ENCODE measurements around the gene PRKCE.

Gene PRKCE

DNA sequence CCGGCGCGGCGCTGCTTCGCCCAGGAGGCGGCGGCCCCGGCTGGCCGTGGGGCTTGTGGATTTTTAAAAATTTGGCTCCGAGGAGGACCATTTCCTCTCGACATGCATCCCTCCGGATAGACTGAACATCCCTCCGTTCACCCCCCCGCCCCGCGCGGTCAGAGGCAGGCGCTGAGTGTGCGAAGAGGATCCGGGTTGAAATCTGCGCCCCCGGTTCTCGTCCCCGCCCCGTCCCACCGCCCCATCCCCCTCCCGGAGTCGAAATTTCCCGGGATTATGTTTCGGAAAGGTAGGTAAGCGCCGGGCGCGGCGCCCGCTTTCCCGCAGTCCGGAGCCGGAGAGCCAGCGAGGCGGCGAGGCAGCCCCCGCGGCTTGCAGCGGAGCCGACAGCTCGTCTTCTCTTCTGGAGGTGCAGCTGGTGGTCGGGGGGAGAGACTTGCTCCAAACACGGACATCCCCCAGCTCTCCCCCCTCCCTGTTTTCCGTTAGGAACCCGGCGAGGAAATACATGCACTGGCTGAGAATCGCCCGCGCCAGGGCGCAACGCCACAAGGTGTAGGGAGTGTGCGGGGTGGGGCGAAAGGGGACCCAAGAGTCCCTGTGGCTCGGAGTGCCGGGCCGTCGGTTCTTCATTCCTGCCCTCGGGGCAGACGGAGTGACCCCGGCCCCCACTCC, at the start of gene PRKCE:
PRKCE (plus strand) TSS at position 261 of the 675 bp plus-strand sequence.
- peak; percentile 43 for DNase-seq

GRCh38 chr2:45602624-45603023, 48.9 kb upstream of the PRKCE start:
- no peak for DNase-seq

- no peak for DNase-seq
These were observed 46.4 kb upstream of the PRKCE start for GRCh38 chr2:45605116-45605515.

GRCh38 chr2:45606796-45607195, 44.7 kb upstream of the PRKCE start:
- no peak for DNase-seq

DNA sequence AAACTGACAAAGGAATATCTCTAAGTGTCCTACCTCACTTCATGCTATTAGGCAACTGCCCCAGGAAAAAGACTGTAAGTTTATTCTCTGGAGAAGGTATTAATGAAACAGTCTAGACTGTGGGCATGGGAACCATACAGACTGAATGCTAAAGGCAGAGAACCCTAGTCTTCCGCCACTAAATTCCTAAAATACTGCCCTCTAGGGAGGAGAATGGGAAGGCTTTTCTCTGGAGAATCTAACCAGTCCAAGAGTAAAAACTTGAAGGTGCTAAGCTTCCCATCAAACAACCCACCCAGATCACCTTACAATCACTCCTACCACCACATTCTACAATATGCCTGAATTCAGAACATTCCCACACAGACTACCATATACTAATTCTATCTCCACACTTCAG, 43.8 kb upstream of the PRKCE start:
- no peak for DNase-seq

DNA sequence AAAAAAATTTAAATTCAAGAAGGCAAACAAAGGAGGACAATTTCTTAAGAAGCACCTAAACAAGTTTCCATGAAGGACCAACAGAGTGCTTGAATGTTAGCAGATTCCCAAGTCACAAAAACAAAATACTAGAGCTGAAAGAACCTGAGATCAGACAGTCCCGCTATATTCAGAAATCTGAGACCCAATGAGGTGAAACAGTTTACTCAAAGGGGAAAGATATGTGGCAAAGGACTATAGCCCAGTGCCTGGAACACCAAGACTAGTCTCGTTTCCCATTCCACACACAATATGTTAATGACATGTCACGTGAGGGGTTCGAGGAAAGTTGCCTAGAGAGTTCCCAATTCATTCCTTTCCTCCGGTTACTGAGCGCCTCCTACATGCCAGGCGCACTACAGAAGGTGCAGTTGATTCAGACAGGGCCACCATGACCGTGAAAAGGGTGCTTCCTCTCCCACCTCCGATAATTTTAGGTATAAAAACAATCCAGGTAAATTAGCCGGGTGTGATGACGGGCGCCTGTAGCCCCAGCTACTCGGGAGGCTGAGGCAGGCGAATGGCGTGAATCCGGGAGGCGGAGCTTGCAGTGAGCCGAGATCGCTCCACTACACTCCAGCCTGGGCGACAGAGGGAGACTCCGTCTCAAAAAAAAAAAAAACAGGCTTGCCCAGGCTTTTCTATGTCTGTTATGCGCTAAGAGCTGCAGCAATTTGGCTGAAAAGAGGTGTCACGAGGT, 41.0 kb upstream of the PRKCE start:
- DNase-seq: peak; percentile 12

DNA sequence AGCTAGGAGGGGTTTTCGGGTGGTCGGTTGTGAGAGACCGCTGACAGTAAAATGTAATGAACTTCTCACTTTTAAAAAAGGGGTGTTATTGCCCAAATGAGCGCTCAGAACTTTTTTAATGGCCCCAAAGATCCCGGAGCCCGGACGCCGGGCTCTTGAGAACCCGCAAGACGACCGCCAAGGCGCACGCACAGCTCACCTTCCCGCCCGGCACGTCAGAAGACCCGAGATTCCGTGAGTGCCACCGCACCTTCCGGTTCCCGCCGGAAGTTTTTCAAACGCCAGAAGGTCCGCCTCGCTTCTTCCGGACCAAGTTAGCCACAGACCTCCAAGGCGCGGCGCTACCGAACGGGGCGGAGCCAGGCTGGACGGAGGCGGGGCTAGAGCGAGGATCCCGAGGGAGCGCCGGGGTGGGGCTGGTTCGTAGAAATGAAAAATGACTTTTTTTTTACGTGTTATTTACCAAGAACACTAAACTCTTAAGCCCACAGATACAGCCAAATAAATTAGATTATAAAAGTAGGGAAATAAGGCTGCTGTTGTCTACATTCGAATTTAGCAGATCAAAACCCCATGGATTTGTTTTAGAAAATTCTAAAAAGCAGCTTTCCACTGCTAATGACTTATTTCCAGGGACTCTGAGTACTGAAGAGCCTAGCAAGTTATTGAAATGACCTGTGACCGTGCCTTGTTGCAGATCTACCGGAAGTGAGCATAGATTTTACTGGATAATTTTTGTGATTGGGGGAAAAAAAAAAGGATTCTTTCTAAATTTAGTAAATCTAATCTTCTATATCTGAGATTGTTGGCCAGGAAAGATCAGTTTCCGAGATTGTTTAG, 40.2 kb upstream of the PRKCE start, which contains the start of gene SRBD1:
SRBD1 (minus strand) TSS at position 248 of the 840 bp plus-strand sequence. CDS start 5,826 bp downstream, outside the sequence.
- peak; percentile 81 for DNase-seq

GRCh38 chr2:45612285-45612684, 39.2 kb upstream of the PRKCE start:
- no peak for DNase-seq

- no peak for DNase-seq
These were observed 38.7 kb upstream of the PRKCE start for GRCh38 chr2:45612731-45613130.

DNA sequence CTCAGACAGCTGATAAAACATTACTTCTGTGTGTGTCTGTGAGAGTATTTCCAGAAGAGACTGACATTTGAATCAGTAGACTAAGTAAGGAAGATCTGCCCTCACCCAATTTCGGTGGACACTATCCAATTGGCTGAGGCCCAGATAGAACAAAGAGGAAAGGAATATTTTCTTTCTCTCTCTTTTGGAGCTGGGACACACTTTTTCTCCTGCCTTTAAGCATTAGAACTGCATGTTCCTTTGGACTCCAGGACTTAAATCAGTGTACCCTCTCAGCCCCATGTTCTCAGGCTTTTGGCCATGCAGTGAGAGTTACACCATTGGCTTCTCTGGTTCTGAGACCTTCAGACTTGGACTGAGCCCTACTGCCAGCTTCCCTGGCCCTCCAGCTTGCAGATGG, 37.1 kb upstream of the PRKCE start:
- no peak for DNase-seq

DNA sequence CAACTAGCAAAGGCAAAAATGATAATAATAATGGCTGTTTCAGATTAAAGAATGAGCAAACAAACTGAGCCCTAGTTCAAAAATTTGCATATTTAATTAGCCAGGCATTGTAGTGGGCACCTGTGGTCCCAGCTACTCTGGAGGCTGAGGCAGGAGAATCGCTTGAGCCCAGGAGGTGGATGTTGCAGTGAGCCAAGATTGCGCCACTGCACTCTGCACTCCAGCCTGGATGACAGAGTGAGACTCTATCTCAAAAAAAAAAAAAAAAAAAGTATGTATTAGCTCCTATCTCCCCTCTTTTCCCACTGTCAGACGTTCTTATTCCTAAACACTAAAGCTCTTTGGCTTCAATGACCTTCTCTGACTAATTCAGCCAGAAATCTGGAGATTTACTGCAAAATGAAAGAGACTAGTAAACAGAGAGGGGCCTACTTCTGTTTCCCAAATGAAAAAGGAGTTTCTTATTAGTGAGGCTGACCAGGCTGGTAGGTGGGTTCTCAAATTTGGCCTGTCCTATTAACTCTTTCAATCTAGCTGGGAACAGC, 36.5 kb upstream of the PRKCE start:
- no peak for DNase-seq

GRCh38 chr2:45616658-45617411, 34.6 kb upstream of the PRKCE start:
- DNase-seq: no peak

GRCh38 chr2:45617496-45617895, 34.0 kb upstream of the PRKCE start:
- no peak for DNase-seq

GRCh38 chr2:45622336-45623075, 29.0 kb upstream of the PRKCE start:
- no peak for DNase-seq

DNA sequence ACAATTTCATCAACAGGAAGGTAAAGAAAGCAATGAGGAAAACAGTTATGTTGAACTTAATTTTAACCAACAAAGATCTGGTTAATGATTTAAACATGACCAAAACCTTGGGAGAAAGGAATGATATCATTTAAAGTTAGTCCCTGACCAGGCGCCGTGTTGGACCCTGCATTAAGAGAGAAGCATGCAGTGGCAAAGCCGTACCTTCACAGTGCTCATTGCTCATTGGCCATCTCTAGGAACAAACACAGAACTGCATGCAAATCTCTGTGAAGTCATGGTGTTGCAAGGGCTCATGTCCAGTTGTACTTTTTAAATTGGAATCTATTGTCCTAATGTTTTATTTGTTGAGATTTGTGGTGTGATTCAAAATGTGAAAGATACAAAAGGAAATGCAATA, 28.4 kb upstream of the PRKCE start:
- DNase-seq: no peak

DNA sequence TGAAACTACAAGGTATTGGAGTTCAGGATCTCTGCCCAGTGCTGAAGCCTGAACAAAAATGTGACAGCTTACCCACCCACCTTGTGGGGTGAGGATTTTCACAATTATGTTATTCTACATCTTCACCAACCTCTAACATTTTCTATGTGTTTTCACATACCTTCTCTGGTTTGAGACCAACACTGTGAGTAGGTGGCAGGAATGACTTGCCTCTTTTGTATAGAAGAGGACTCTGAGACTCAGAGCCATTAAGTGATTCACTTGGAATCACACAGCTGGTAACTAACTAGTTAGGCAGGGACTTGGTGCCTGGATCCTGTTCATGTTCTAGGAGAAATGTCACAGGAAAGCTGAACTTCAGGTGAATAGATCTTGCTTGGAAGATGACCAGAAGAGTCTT, 25.7 kb upstream of the PRKCE start:
- DNase-seq: no peak

- DNase-seq: no peak
These were observed 24.9 kb upstream of the PRKCE start for GRCh38 chr2:45626387-45627221.

DNA sequence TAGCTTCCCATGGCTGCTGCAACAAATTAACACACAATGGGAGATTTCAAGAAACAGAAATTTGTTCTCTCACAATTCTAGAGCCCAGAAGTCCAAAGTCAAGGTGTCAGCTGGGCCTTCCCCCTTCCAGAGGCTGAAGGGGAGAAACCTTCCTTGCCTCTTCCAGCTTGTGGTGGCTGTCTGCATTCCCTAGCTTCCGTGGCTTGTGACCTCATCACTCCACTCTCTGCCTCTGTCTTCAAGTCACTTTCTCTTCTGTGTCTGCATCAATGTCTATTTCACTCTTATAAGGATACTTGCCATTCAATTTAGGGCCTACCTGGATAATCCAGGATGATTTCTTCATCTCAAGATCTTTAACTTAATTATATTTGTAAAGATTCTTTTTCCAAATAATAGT, 23.6 kb upstream of the PRKCE start:
- no peak for DNase-seq

- no peak for DNase-seq
These were observed 21.5 kb upstream of the PRKCE start for GRCh38 chr2:45629971-45630370.

DNA sequence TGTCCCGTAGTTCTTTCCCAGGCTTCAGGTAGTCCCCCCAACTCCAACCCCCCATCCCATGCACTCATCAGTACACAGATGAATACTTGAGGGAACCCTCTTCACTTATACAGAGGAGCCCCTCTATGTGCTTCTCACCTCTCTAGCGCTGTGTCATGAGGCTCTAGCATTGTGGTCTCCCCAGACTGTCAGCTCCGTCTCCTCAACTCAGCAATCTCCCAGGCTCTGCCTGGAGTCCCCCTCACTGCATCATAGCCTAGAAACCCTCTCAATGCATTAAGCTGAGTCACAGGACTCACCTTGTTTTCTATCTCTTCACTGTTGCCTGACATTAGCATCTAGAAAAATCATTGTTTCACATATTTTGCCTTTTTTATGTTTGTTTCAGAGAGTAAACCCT, 20.2 kb upstream of the PRKCE start:
- no peak for DNase-seq

DNA sequence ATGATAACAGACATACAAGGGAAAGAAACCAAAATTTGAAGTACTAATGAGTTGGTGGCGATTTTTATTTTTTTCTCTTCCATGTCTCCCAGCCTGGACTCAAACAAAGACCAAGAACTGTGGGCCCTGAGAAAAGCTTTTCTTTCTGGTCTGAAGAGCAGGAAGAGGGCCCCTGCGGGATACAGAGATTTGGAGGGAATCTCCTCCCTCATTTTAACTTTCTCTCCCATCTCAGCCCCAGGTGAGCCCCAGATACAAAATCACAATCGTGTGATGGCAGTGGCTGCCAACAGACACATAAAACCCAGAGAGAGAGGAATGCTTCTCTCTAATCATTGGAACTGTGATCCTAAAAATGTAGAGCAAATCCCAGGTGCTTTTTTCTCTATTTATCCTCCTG, 19.5 kb upstream of the PRKCE start:
- no peak for DNase-seq
